GM19438 (cell line): ENCODE measurements around the gene TP53INP2.
A peak's percentile ranks its signal among the peaks of the same experiment; 100 is the strongest.
"Not testable (repeated sequence)": the region's sequence is repeated elsewhere in the genome, so short reads cannot be mapped to it uniquely, and the experiment has no call there.

Experiments
- ATAC-seq: cut with Tn5 transposase; IDR thresholded peaks from one replicate; pipeline ENCODE4 v1.9.1; 2021; ENCODE audit warnings: low read depth; ENCODE audit not compliant: unreplicated experiment

TP53INP2 gene

DNA sequence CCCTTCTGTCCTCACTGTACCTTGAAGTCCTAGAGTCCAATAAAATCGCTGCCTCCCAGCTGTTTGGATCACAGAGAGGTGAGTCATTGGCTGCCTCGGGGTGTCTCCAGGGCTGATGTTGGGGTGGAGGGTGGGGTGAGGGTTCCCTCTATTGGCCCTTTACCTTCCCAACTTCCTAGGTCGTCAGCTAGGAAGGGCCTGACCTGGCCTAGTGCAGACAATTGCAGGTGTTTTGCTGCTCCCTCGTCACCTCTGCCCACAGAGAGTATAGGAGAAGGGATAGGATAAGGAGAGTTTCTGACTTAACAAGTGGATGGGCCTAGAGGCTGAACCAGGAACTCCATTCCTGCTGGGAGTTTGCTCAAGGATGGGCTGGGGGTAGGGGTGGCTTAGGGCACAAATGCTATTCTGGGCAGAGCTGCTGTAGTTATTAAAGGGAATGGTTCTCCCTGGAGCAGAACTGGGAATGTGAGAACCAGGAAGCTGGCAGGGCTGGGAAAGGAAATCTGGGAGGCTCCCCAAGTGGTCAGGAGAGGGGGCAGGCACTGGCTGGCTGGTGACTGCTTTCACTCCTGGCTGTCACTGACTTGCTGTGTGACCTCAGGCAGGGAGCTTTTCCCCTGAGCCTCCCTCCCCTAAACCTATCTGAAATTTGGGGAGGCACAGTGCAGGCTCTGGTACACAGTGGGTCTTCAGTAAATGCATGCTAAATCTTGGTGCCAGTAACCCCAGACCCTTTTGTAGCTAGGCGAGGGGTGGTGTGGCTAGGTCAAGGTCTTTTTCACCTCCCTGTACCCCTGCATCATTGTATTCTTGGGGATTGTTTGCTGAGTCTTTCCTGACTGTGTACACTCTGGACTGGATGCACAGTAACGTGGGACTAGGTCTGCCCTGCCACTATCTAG lies 1.5 kb downstream of the TP53INP2 start:
- ATAC-seq: no peak

DNA sequence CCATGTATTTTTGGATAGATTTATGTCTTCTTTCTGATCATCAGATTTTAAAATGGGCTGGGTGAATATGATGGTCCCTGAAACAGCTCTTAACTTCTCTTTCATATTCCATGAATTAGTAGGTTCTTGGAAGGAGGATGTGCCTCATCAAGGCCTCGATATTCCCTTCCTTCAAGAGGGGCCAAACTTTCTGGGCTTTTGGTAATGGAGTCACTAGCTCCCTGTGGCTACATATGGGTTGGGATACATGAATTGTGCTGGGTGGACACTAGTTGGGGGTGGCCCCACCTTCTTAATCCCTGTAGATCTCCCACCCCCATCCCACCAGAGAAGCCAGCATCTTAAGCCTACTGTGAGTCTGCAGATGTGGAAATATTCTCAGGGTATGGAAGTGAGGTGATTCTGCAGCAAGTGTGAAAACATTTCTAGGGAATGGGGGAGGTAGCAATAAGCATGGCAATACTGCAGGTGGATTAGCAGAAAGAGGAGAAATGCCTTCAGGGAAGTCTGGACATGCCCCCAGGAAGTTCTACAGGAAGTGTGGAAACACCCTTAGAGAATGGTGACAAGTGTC lies 2.2 kb downstream of the TP53INP2 start:
- ATAC-seq: no peak

DNA sequence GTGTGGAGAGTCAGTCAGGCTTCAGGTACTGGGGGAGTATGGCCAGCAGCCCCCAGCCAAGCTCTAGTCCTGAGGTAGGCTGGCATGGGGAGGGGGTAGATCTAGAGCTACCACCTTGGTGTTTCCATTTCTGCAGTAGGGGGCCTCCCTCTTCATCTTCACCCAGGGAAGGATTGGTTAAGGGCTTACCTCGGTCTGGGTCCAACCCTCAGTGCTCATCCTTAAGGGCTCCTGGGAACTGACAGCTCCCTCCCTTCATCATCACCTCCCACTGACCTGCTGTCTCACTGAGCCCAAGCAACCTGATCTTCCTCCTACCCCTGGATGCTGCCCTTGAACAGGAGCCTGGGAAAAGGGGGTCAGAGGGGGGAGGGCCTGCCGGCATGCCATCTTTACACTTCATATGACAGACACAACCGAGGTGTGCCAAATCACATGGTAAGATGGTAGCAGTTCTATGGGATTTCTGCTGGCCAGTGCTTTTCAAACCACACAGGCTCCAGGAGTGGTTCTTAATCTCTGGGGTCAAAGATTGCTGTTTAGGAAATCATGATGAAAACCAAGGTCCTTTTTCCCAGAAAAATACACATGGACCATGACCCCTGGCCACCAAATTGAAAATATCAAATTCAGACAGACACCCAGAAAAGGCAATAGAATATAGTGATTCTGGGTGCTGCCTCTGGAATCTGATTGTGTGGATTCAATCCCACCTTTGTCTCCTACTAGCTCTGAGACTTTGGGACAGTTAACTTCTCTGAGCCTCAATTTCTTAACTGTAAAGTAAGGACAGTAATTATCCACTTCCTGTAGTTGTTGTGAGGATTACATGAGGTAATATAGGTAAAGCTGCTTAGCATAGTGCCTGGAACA lies 3.0 kb downstream of the TP53INP2 start:
- ATAC-seq: no peak

DNA sequence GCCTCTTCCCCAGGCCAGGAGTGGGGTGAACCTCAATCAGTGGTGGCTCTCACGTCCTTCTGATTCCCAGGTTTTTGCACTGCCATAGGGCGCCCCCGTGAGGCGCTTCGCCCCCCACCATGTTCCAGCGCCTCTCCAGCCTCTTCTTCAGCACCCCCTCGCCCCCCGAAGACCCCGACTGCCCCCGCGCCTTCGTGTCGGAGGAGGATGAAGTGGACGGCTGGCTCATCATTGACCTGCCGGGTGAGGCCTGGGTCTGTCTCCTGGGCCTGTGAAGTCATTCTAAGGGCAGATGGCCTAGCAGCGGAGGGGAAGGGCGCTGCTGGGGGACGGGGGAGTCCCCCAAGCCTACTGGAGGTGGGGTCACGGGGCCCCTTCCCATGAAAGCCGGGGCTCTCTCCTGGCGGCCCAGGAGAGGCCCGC lies 4.5 kb downstream of the TP53INP2 start:
- peak; percentile 10 for ATAC-seq

DNA sequence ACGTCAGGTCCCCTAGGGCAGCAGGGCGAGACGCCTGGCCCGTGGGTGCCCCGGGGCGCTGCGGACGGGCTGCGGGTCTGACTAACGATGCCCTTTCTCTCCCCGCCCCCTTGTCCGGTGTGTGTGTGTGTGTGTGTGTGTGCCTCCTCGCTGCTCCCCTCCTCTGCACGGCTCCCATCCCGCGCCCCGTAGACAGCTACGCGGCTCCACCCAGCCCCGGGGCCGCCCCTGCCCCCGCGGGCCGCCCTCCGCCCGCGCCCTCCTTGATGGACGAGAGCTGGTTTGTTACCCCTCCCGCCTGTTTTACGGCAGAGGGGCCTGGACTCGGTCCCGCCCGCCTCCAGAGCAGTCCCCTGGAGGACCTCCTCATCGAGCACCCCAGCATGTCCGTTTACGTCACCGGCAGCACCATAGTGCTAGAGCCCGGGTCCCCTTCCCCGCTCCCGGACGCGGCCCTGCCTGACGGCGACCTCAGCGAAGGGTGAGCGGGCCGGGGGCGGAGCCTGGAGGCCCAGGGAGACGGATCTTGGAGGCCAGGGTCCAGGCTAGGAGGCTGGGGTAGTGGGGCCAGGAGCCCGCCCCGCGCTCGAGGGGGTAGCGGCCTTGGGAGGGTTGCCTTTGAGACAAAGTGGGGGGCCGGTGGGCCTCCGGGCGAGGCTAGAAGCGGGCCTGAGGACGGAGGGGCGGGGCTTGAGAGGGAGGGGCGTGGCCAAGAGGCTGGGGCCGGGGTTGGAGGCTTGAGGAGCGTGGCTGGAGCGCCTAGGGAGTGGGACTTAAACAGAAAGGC lies 5.1 kb downstream of the TP53INP2 start:
- peak; percentile 52 for ATAC-seq

DNA sequence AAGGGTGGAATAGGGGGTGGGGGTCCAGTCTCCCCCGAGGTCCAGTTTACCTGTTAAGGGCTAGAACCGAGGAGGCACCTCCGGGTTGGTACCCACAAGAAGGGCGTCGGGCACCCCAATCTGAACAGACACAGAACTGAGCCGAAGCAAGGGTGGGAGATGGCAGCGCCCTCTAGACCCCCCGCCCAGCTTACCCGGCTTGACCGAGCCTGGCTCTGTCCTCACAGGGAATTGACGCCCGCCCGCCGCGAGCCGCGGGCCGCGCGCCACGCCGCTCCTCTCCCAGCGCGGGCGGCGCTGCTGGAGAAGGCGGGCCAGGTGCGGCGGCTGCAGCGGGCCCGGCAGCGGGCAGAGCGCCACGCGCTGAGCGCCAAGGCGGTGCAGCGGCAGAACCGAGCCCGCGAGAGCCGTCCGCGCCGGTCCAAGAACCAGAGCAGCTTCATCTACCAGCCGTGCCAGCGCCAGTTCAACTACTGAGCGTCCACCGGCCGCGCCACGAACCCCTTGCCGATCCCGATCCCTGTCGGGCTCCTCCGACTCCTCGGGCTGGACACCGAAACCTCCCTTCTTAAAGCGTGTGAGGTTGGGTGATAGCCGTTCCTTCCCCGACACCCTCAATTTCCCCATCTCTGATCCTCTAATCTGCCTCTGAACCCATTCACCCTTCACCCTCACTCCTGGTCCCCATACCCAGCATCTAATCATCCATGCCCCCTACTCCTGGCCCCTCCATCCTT lies 5.9 kb downstream of the TP53INP2 start:
- peak; percentile 43 for ATAC-seq

DNA sequence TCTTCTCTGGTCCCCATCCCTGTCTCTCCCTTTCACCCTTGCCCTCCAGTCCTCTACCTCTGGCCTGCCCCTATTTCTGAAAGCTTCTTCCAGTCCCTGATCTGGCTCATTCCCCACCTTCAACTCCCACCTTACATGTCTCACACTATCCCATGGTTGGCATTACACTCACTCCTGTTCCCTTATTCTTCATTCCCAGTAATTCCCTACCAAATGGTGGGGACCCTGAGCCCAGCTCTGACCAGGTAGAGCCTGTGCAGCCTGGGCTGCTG lies 6.4 kb downstream of the TP53INP2 start:
- ATAC-seq: no peak

DNA sequence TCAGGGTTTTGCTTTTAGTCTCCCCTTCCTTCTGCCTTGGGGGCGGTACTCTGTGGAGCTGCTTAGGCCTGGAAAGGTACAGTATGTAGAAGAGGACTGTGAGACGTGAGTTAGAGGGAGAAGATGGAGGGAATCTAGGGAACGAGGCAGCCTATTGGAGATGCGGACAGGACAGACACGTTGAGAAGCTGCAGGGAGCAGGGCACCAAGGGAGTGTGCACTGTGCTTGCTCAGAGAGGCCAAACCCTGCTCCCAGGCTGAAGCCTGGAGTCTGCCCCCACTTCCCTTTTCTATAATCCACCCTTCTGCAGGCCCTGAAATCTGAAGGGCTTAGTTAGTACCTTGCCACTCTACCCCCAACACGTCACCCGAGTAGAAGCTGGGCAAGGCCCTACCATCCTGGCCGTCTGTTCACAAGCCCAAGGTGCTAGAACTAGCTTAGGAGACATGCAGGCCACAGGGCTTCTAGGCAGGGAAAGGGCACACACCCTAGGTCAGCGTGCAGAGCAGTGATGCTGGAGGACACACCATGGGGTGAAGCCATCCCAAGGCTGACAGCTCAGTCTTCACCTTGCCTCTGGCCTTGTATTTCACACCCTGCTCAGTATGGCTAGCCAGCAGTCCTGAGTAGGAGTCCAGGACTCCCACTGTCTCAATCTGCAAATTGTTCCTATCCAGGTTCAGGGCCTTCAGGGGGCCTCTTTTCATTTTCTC lies 6.9 kb downstream of the TP53INP2 start:
- ATAC-seq: no peak

DNA sequence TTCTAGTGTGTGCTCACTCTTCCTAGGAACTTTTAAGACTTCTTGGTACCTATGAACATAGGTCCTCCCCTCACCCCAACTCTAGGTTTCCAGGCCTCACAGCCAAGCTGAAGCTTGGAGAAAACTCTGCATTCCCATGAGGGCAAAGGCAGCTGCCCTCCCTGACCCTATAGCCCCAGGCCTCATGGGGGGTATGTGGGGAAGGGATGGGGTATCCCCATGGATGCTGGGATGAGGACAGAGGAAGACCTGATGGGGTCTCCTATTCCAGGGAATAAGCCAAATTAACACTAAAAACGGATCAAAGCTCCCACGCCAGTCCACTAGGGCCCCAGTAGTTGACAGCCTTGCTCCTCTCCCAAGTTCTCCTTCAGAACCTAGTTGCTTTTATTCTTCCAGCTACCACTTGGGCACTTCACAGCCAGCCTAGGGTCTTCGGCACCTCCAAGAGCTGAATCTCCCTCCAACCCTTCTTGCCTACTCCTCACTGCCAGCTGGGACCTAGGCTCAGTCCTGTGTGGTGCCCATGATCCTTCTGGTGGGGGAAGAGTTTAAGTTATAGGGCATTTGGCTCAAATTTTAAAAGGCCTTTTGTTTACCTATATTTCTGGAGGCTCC lies 7.8 kb downstream of the TP53INP2 start:
- no peak for ATAC-seq

DNA sequence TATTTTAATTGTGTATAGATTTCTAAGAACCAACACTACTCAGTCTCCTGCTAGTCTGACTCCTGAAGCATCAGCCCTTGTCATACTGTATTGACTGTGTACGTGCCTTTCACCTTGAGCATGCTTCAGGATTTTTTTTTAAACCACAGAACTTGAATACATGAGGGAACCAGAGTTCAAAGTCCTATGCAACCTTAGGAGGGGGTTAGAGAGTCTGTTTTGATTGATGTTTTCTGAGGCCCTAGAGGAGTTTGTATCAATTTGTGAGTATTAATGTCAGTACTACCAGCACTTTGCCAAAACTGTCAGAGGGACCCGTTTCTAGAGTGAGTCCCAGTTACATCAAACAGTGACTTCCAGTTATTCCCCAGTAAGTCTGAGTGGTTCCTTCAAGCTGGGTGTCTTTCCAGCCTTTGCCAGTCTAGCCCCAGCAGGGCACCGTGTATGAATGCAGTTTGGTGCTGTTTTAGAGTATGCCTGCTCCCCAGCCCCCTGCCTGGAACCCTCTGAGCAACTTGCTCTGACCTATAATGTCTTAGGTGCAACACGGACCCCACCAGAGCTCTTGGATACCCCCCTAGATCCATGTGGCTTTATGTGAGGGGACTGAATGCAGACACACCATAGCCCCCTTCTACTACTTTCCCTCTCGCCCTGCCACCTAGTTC lies 8.5 kb downstream of the TP53INP2 start:
- ATAC-seq: no peak

DNA sequence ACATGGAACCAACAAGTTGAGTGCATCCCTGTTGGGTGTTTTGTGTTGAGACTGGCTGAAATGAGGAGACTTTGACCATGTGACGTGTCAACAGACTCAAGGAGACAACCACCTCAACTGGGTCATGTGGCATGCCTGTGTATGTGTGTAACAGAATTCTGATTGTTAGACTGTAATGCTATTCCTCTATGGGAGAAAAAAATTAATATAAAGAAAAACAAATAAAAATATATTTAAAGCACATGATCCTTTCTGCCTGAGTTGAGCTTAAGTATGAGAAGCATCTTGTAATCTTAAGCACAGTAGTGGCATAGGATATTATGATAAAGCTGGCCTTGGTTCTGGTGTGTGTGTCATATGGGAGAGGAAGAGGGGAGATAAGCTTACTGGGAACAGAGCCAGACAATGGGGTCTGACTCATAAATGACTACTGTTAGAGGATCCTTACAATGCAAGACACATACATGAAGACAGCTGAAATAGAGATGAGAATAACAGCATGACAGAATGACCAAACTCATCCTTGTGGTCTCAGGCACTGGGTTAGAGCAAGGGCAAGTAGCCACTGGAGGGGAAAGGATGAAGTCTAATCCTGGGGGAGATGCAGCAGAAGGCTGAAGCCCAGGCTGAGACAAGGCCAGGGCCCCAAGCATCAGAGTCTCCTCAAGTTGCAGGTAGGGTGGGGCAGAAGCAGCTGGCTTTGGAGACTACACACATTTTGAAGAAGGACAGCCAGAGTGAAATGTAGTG lies 9.2 kb downstream of the TP53INP2 start:
- no peak for ATAC-seq

DNA sequence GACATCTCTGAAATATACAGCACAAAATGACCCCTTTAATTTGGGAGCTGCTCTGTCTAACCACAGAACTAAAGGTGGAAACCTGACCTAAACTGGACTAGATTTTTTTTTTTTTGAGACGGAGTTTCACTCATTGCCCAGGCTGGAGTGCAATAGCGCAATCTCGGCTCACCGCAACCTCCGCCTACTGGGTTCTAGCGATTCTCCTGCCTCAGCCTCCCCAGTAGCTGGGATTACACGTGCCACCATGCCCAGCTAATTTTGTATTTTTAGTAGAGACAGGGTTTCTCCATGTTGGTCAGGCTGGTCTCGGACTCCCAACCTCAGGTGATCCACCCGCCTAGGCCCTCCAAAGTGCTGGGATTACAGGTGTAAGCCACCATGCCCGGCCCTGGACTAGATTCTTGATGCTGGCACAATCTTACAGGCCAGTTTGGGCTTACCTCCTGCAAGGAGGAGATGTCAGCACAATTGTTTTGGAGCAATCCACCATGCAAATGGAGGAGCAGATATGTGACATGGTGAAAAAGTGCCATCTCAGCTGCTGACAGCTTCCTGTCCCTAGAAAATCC lies 9.9 kb downstream of the TP53INP2 start:
- ATAC-seq: not testable (repeated sequence)

DNA sequence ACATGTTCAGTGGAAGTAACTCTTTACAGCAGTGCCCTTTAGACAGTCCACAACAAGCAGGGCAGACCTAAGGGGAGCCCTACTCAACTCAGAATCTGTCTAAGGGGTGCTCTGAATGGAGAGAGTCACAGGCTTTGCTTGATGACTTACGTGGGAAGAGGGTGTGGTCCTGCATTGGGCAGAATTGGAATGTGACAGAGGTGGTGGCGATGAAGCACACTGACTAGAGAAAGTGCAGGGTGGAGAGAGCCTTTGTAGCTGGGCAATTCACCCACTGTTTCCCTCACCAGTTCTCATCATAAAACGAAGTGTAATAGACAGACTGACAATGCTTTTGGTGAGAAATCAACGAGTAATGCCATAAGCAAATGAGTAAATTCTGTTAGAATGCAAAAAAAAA lies 11.2 kb downstream of the TP53INP2 start:
- no peak for ATAC-seq

DNA sequence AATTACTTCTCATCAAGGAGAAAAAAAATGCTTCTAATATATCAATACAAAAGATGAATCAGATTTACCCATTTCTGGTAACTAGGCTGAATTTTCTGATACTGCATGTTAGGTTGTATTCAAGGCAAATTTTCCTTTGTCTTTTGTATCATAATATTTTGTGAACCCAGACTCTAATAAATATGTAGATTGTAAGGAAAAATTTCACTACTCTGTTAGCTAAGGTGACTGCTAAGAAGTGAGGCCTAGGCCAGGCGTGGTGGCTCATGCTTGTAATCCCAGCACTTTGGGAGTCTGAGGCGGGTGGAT lies 12.7 kb downstream of the TP53INP2 start:
- ATAC-seq: no peak

DNA sequence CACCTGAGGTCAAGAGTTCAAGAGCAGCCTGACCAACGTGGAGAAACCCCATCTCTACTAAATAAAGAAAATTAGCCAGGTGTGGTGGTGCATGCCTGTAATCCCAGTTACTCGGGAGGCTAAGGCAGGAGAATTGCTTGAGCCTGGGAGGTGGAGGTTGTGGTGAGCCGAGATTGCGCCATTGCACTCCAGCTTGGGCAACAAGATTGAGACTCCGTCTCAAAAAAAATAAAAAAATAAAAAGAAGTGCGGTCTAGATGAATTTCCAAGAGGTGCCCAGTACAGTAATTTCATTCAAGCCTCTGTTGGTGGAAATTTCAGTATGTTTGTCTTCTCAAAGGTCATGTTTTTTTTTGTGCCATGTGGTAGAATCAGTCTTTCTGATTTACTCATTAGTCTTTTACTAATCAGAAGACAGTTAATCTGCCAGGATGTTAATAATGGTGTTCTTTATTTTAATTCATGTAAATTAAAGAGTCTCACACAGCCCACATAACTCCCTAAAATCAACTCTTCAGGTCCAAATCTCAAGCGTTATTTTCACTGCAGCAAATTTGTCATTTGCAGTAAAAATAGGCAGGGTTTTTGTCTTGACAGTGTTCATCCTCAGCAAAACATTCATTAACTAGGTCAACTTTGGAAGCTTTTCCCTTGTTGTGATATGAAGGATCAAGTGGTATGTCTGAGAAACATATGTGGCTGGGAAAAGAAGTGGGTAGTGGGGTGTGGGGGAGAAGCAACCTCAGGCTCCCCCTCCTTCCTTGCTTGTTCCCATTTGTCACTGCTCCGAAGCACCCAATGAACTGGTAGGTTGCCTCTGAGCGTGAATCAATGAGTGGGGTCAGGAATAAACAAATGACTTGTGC lies 13.3 kb downstream of the TP53INP2 start:
- no peak for ATAC-seq

DNA sequence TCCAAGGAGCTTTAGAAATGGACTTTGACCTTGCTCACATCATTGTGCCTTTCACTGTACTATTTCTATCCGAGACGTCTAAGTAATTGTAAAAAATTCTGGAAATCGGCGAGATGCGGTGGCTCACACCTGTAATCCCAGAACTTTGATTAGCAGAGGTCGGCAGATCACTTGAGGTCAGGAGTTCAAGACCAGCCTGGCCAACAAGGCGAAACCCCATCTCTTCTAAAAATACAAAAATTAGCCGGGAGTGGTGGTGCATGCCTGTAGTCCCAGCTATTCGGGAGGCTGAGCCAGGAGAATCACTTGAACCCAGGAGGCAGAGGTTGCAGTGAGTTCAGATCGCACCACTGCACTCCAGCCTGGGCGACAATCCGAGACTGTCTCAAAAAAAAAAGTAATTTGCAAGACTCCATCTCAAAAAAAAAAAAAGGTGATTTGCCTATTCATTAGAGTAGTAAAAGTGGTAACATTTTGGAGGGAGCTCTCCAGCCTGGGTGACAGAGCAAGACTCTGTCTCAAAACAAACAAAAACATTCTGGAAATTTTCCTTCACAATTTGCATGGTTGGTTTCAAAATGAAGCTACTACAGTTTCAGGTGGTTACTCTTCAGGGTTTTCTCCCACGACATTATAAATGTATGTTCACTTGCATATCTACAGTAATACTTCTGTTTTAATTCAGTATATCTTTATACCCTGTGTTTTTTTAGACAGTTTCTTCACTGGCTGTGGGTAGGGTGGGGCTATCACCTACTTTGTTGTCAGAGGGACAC lies 15.3 kb downstream of the TP53INP2 start:
- peak; percentile 84 for ATAC-seq
